ENCODE results near the gene COPS6.

The COPS6 gene

DNA sequence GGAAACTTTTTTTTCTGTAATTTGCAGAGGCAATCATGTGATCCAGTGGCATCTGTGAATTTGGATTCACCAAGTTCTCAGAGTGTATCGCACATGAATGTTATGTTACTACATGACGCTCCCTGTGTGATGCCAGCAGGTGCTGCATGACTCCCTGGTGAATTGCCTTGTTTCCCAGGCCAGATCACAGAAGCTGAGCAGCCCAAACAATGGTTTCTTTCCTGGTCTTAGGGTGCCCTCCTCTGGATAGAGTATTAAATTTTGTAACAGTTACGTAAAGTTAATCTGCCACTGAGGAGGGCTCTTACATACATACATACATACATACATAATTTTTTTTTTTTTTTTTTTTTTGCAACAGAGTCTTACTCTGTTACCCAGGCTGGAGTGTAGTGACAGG is 35.6 kb upstream of the COPS6 start:
- POLR2A ChIA-PET: interaction anchor here (0.7 kb wide), 1 partner anchor 438 kb away, joined by 6 read pairs; no protein-coding TSS in a partner anchor
- DNase-seq (ENCODE audit: extremely low spot score): peak; percentile 40
- CTCF ChIA-PET: interaction anchor here (1.0 to 3.2 kb wide), 13 partner anchors 10 to 139 kb away, joined by 3 to 22 read pairs (median 4); partner anchors contain the start of gene ZKSCAN1
- TF ChIP-seq, protein P1, sequence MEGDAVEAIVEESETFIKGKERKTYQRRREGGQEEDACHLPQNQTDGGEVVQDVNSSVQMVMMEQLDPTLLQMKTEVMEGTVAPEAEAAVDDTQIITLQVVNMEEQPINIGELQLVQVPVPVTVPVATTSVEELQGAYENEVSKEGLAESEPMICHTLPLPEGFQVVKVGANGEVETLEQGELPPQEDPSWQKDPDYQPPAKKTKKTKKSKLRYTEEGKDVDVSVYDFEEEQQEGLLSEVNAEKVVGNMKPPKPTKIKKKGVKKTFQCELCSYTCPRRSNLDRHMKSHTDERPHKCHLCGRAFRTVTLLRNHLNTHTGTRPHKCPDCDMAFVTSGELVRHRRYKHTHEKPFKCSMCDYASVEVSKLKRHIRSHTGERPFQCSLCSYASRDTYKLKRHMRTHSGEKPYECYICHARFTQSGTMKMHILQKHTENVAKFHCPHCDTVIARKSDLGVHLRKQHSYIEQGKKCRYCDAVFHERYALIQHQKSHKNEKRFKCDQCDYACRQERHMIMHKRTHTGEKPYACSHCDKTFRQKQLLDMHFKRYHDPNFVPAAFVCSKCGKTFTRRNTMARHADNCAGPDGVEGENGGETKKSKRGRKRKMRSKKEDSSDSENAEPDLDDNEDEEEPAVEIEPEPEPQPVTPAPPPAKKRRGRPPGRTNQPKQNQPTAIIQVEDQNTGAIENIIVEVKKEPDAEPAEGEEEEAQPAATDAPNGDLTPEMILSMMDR (IDR thresholded peaks at IDR 0.05; ENCODE audit: control extremely low read depth, extremely low read depth, low read depth, missing control alignments): no peak

DNA sequence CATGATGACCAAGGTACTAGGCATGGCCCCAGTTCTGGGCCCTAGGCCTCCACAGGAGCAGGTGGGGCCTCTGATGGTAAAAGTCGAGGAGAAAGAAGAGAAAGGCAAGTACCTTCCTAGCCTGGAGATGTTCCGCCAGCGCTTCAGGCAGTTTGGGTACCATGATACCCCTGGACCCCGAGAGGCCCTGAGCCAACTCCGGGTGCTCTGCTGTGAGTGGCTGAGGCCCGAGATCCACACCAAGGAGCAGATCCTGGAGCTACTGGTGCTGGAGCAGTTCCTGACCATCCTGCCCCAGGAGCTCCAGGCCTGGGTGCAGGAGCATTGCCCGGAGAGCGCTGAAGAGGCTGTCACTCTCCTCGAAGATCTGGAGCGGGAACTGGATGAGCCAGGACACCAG is 31.8 kb upstream of the COPS6 start:
- ChIA-PET CTCF (interaction anchor here (0.8 to 2.6 kb wide), 2 partner anchors 63 to 67 kb away, joined by 3 to 8 read pairs; no protein-coding TSS in a partner anchor), POLR2A (no interaction called here)
- no peak for DNase-seq (ENCODE audit: extremely low spot score)

DNA sequence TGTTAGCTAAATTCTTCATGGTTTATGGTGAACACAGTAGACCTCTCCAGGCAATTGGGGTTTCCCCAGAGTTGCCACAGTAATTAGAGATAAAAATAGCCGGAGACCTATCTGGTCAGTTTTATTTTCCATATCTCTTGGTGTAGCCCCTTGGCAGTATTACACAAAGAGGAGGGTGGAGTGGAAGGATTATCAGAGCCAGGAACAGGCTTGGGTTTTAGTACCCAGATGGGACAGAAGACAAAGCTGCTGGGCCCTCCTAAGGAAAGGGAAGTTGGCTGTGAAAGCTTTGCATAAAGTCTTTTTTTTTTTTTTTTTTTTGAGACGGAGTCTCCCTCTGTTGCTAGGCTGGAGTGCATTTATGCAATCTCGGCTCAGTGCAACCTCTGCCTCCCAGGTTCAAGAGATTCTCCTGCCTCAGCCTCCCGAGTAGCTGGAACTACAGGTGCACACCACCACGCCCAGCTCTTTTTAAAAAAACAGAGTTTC is 29.5 kb upstream of the COPS6 start:
- ChIA-PET CTCF (interaction anchor here (1.2 to 2.6 kb wide), 6 partner anchors 10 to 145 kb away, joined by 3 to 8 read pairs (median 5); partner anchors contain the start of gene ZSCAN21), POLR2A (interaction anchor here (0.6 to 1.8 kb wide), 3 partner anchors 10 to 540 kb away, joined by 3 to 4 read pairs (median 3); partner anchors contain the start of gene ZSCAN21)
- TF ChIP-seq, protein P1 (IDR thresholded peaks at IDR 0.05; ENCODE audit: control extremely low read depth, extremely low read depth, low read depth, missing control alignments): no peak
- DNase-seq (ENCODE audit: extremely low spot score): no peak

More for the DNA sequence above, 31.8 kb upstream of the COPS6 start:
- TF ChIP-seq, protein P1 (IDR thresholded peaks at IDR 0.05; ENCODE audit: control extremely low read depth, extremely low read depth, low read depth, missing control alignments): no peak

DNA sequence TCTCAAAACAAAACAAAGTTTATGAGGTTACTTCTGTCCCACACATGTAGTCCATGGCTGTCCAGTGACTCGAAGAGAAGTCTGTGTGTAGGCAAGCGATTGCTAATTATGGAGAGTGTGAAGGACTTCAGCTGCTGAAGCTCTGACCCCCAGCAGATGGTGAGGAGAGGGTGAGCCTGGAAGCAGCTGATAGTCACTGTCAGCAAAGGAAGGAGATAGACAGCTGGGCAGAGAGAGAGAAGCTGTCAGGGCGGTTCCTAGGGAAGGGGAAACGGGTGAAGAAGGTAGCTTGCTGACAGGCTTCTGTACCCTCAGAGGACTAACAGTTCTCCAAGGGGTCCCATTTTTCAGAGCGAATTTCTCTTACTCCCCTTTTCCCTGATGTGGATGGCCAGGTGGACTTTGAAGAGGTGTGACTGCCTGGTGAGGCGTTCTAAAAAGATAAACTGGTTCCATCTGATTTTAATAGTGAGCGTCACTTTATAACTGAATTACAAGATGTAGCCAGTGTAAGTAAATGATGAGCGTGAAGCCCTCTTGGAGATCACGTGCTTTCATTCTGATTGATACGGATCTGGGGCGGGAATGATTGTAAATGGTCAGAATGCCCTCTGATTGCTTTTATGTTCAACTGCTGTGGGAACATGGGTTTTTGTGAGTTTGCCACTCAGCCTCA is 27.1 kb upstream of the COPS6 start:
- CTCF ChIA-PET: interaction anchor here (1.2 to 1.8 kb wide), 2 partner anchors 12 to 14 kb away, joined by 3 to 4 read pairs; partner anchors contain the start of gene ZSCAN21
- no peak for DNase-seq (ENCODE audit: extremely low spot score)
- POLR2A ChIA-PET: no interaction called here
- TF ChIP-seq, protein P1 (IDR thresholded peaks at IDR 0.05; ENCODE audit: control extremely low read depth, extremely low read depth, low read depth, missing control alignments): no peak

DNA sequence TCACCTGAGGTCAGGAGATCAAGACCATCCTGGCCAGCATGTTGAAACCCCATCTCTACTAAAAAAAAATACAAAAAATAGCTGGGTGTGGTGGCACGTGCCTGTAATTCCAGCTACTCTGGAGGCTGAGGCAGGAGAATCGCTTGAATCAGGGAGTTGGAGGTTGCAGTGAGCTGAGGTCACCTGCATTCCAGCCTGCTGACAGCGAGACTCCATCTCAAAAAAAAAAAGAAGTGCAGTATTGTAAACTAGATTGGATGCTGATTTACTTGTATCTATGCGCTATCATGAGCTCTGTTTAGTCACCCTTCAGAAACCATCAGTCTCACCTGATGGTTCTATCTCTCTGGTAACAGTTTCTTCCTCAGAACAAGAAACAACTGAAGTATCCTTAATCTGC is 25.4 kb upstream of the COPS6 start:
- ChIA-PET CTCF (interaction anchor here (0.6 to 2.6 kb wide), 7 partner anchors 9 to 854 kb away, joined by 3 to 8 read pairs (median 5); partner anchors contain the start of genes ZNF3 and ZSCAN21), POLR2A (interaction anchor here (1.0 kb wide), 1 partner anchor 15 kb away, joined by 4 read pairs; no protein-coding TSS in a partner anchor)
- no peak for DNase-seq (ENCODE audit: extremely low spot score)
- TF ChIP-seq, protein P1 (IDR thresholded peaks at IDR 0.05; ENCODE audit: control extremely low read depth, extremely low read depth, low read depth, missing control alignments): no peak

DNA sequence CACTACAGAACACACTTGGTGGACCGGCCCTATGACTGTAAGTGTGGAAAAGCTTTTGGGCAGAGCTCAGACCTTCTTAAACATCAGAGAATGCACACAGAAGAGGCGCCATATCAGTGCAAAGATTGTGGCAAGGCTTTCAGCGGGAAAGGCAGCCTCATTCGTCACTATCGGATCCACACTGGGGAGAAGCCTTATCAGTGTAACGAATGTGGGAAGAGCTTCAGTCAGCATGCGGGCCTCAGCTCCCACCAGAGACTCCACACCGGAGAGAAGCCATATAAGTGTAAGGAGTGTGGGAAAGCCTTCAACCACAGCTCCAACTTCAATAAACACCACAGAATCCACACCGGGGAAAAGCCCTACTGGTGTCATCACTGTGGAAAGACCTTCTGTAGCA is 24.6 kb upstream of the COPS6 start:
- TF ChIP-seq, protein P1 (IDR thresholded peaks at IDR 0.05; ENCODE audit: control extremely low read depth, extremely low read depth, low read depth, missing control alignments): no peak
- ChIA-PET POLR2A (interaction anchor here (1.0 kb wide), 1 partner anchor 14 kb away, joined by 4 read pairs; no protein-coding TSS in a partner anchor), CTCF (interaction anchor here (0.9 to 2.6 kb wide), 6 partner anchors 12 to 71 kb away, joined by 3 to 8 read pairs (median 4); partner anchors contain the start of genes ZNF3 and ZSCAN21)
- no peak for DNase-seq (ENCODE audit: extremely low spot score)

Data from GM10248 (cell line).